Pancreas (tissue), 10 donors: ENCODE results near the gene MAP2. TPM values are rescaled to one million over a fixed set of nuclear protein-coding genes. Genes with fewer than 3 reads are reported as not detected.

ENCODE experiments used
- ATAC-seq, 4 donors: fragments of 200-7000 bp; cut with Tn5 transposase; one replicate each; pipeline versions ENCODE4 v1.8.0 to v1.9.1; 2020; ENCODE audit warnings: mild to moderate bottlenecking in 4 of 4, moderate library complexity in 4 of 4
- DNase-seq, 6 donors: peaks; one replicate each; pipeline ENCODE4 v3.0.0-alpha.2; 2020
- FAIRE-seq: peaks from 2 replicates; lab custom pipeline; 2012; peaks lifted over from hg19 to GRCh38; lab: Jason Lieb, UNC
- H3K27ac ChIP-seq, 4 donors: fragments of 200-600 bp; sonication (generic); 1 replicate in 3 of 4; 2 replicates in 1 of 4; pipeline versions ENCODE4 v1.5.0 to v1.8.0; 2020
- H3K27me3 ChIP-seq, 4 donors: fragments of 200-600 bp; one replicate each; pipeline ENCODE4 v1.8.0; 2021
- H3K36me3 ChIP-seq, 3 donors: fragments of 200-600 bp; sonication (generic) in 1 of 3; one replicate each; pipeline versions ENCODE4 v1.5.0 to v1.8.0; 2020 to 2021
- H3K4me1 ChIP-seq, 3 donors: fragments of 200-600 bp; one replicate each; pipeline ENCODE4 v1.8.0; 2021
- H3K4me3 ChIP-seq, 4 donors: fragments of 200-600 bp; sonication (generic) in 2 of 4; one replicate each; pipeline versions ENCODE4 v1.5.0 to v1.8.0; 2020 to 2021
- H3K9me3 ChIP-seq, 4 donors: fragments of 200-600 bp; one replicate each; pipeline ENCODE4 v1.8.0; 2021
- WGBS, 2 donors: extraction: QIAGEN DNeasy Blood & Tissue Kit; methylation state at CpG; one replicate each; pipeline ENCODE4 v1.1.7; 2013; 5-methylcytosine and 5-hydroxymethylcytosine counted together
- intact Hi-C, 3 donors: fragments of 100-400 bp; cut with DNase I; formaldehyde crosslinking; loops; one replicate each; pipeline versions ENCODE4 v1.11.1 to v1.14.2; 2022
- polyA plus RNA-seq, 2 donors: library from polyadenylated mRNA; stranded (reverse); fragments of 200-250 nt; gene quantifications; one replicate each; pipeline ENCODE4 v1.2.3, GENCODE V29; 2013
- total RNA-seq, 6 donors: library from RNA; stranded (reverse); fragmentation: NEBNext Ultra II Directional in 4 of 6; extraction: Animal tissue kit (Norgen Biotek cat#: 25700) in 4 of 6; gene quantifications; one replicate each; pipeline versions ENCODE4 v1.2.1 to v1.2.4, GENCODE V29; 2021 to 2023
- TF ChIP-seq, protein P1 (sequence below), 4 donors: fragments of 200-600 bp; sonication (generic) in 3 of 4; IDR thresholded peaks; one replicate each; pipeline versions ENCODE4 v1.5.0 to v1.8.0; 2021; ENCODE audit warnings: antibody characterized with exemption in 4 of 4
- donor health status: healthy with polysubstance abuse.
- donor health status: DM: no; HTN: no; CAD: no; lungs with moderate emphysema.
- donor health status: DM: no; HTN: no; CAD: no.
- donor health status: control.
- donor health status: control.
- donor health status: Bipolar disorder and iron deficiency.
- donor health status: DM: yes; HTN: yes; CAD: no.
- donor health status: DM: no; HTN: no; CAD: no.
- donor health status: DM: no; HTN: no; CAD: no.
- donor health status: DM: yes; HTN: yes; CAD: no.

MAP2 gene
- total and polyA plus RNA-seq, 8 donors, result 6.9 to 23.9 (median 11.2) TPM

- intact Hi-C loops, result no loop called here
- FAIRE-seq (no peak), ATAC-seq (no peak), DNase-seq (no peak)
- Histone ChIP-seq H3K9me3 (no peaks in the 10 kb centered on the region), H3K27me3 (no peaks in the 10 kb centered on the region), H3K4me1 (no peaks in the 10 kb centered on the region), H3K27ac (no peak overlapping the region), H3K36me3 (no peaks in the 10 kb centered on the region), H3K4me3 (no peak overlapping the region)
- TF ChIP-seq, protein P1, sequence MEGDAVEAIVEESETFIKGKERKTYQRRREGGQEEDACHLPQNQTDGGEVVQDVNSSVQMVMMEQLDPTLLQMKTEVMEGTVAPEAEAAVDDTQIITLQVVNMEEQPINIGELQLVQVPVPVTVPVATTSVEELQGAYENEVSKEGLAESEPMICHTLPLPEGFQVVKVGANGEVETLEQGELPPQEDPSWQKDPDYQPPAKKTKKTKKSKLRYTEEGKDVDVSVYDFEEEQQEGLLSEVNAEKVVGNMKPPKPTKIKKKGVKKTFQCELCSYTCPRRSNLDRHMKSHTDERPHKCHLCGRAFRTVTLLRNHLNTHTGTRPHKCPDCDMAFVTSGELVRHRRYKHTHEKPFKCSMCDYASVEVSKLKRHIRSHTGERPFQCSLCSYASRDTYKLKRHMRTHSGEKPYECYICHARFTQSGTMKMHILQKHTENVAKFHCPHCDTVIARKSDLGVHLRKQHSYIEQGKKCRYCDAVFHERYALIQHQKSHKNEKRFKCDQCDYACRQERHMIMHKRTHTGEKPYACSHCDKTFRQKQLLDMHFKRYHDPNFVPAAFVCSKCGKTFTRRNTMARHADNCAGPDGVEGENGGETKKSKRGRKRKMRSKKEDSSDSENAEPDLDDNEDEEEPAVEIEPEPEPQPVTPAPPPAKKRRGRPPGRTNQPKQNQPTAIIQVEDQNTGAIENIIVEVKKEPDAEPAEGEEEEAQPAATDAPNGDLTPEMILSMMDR (IDR thresholded peaks at IDR 0.05), result no peak
These were observed 96.1 kb downstream of the MAP2 start for GRCh38 chr2:209519906-209520305.

- H3K27ac ChIP-seq, result no peak overlapping the region
- 80 to 82% methylated on average over 8 of the region's 8 CpGs for WGBS, 2 donors
- DNase-seq, result no peak
- no peak overlapping the region for H3K4me3 ChIP-seq
- no peak for FAIRE-seq
- ATAC-seq, result no peak
- TF ChIP-seq, protein P1 (IDR thresholded peaks at IDR 0.05), result no peak
- no peaks in the 10 kb centered on the region for H3K36me3 ChIP-seq
- intact Hi-C loops, result no loop called here
- H3K9me3 ChIP-seq, result no peaks in the 10 kb centered on the region
- H3K4me1 ChIP-seq, result peaks cover 0 to 17% (median 9%) of the 10 kb centered on the region in 3 donors
- no peaks in the 10 kb centered on the region for H3K27me3 ChIP-seq
These were observed 99.3 kb downstream of the MAP2 start for GRCh38 chr2:209523041-209523740.

DNA sequence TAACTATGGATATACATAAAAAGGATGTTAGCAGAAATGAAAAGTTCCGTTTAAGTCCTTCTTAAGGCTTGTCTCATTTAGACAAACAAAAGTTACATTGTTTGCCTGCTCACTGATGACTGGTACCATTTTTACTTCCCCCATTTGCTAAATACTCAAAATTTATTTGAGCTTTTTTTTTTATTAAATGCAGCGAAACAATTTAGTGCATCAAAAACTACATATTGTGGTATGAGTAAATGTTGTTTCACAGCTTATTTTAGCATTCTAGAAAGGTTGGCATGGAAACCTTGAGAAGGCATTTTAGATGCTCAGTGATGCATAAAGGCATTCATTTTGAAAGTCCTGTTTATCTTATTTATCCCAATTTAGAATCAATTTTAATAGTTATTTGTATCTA, 100.0 kb downstream of the MAP2 start:
- TF ChIP-seq, protein P1 (IDR thresholded peaks at IDR 0.05), result no peak
- WGBS, 2 donors, result 86 to 88% methylated on average over 2 of the region's 2 CpGs
- FAIRE-seq (no peak), DNase-seq (no peak), ATAC-seq (no peak)
- no peaks in the 10 kb centered on the region for H3K27me3 ChIP-seq
- intact Hi-C loops, result no loop called here
- peaks cover 0 to 17% (median 9%) of the 10 kb centered on the region in 3 donors for H3K4me1 ChIP-seq
- H3K36me3 ChIP-seq, result no peaks in the 10 kb centered on the region
- no peak overlapping the region for H3K4me3 ChIP-seq
- no peaks in the 10 kb centered on the region for H3K9me3 ChIP-seq
- no peak overlapping the region for H3K27ac ChIP-seq

- Histone ChIP-seq H3K4me3 (no peak overlapping the region), H3K36me3 (no peaks in the 10 kb centered on the region), H3K27ac (peak overlapping the region in 2 of 4 donors; percentile 59 to 62), H3K4me1 (peaks cover 0 to 17% (median 9%) of the 10 kb centered on the region in 3 donors), H3K9me3 (no peaks in the 10 kb centered on the region), H3K27me3 (no peaks in the 10 kb centered on the region)
- ATAC-seq (peak in 2 of 4 donors; percentile 30 to 31), DNase-seq (no peak), FAIRE-seq (no peak)
- 57 to 64% methylated on average over 3 of the region's 3 CpGs for WGBS, 2 donors
- intact Hi-C loops, result no loop called here
- TF ChIP-seq, protein P1 (IDR thresholded peaks at IDR 0.05), result no peak
These were observed 101.5 kb downstream of the MAP2 start for GRCh38 chr2:209525331-209525730.

GRCh38 chr2:209525834-209526281, 102.0 kb downstream of the MAP2 start:
- Histone ChIP-seq H3K9me3 (no peaks in the 10 kb centered on the region), H3K27ac (peak overlapping the region in 2 of 4 donors; percentile 59 to 62), H3K36me3 (no peaks in the 10 kb centered on the region), H3K27me3 (no peaks in the 10 kb centered on the region), H3K4me3 (peak overlapping the region in 2 of 4 donors; percentile 2 to 6), H3K4me1 (peaks cover 0 to 17% (median 9%) of the 10 kb centered on the region in 3 donors)
- ATAC-seq, result peak in 3 of 4 donors; percentile 50 to 79 (median 68)
- FAIRE-seq, result peak; percentile 90
- intact Hi-C loops, result no loop called here
- TF ChIP-seq, protein P1 (IDR thresholded peaks at IDR 0.05), result no peak
- DNase-seq, result no peak
